ENCODE measurements around the gene LAMB4. TPM values are rescaled to one million over a fixed set of nuclear protein-coding genes. Genes with fewer than 3 reads are reported as not detected.

LAMB4 gene
- polyA plus RNA-seq, 2 of the 4 experiments (the other 2 are of a cell fraction) = 0.13 to 0.19 TPM

- ChIA-PET POLR2A (no interaction called here), CTCF (interaction anchor here (0.8 to 1.0 kb wide), 2 partner anchors 19 to 112 kb away, joined by 3 read pairs; no protein-coding TSS in a partner anchor)
- Histone ChIP-seq H3K4me1 (no peaks in the 10 kb centered on the region), H3K27ac (no peak overlapping the region), H3K9me3 (no peaks in the 10 kb centered on the region), H3K4me3 (no peak overlapping the region), H3K4me2 (no peak overlapping the region)
- 77% methylated on average over 3 of the region's 3 CpGs for WGBS (ENCODE audit: missing lambda C conversion rate)
- no peak for TF ChIP-seq CEBPB (IDR thresholded peaks at IDR 0.05)
- no peak for TF ChIP-seq ESRRA (IDR thresholded peaks at IDR 0.05; ENCODE audit: borderline replicate concordance, low read length)
- TF ChIP-seq MAX (IDR thresholded peaks at IDR 0.05) = no peak
- no peak for TF ChIP-seq ELK1 (IDR thresholded peaks at IDR 0.05; ENCODE audit: low read depth, low read length)
- TF ChIP-seq NPAS2 (CRISPR knock-in tag; IDR thresholded peaks at IDR 0.05; ENCODE audit: borderline replicate concordance) = no peak
- no peak for TF ChIP-seq HDAC2 (IDR thresholded peaks at IDR 0.05)
- TF ChIP-seq FOSL2 (IDR thresholded peaks at IDR 0.05) = no peak
- no peak for TF ChIP-seq FOSL2 (CRISPR knock-in tag; IDR thresholded peaks at IDR 0.05)
- TF ChIP-seq FOSB (CRISPR knock-in tag; IDR thresholded peaks at IDR 0.05) = no peak
- TF ChIP-seq JUNB (IDR thresholded peaks at IDR 0.05) = no peak
- no peak for TF ChIP-seq RCOR1 (IDR thresholded peaks at IDR 0.05; ENCODE audit: low read depth, low read length)
- TF ChIP-seq JUN (IDR thresholded peaks at IDR 0.05) = no peak
- TF ChIP-seq ATOH8 (CRISPR knock-in tag; IDR thresholded peaks at IDR 0.05; ENCODE audit: low read depth) = no peak
- TF ChIP-seq E2F6 (IDR thresholded peaks at IDR 0.05; ENCODE audit: borderline replicate concordance, low read depth) = no peak
- TF ChIP-seq TFCP2L1 (CRISPR knock-in tag; IDR thresholded peaks at IDR 0.05) = no peak
- TF ChIP-seq EHMT2 (IDR thresholded peaks at IDR 0.05; ENCODE audit: low read depth) = no peak
- no peak for TF ChIP-seq CTCF (IDR thresholded peaks at IDR 0.05)
- no peak for TF ChIP-seq REST (IDR thresholded peaks at IDR 0.05)
- no peak for TF ChIP-seq HOXA7 (CRISPR knock-in tag; IDR thresholded peaks at IDR 0.05)
- DNase-seq (ENCODE audit: low read depth in 1 of 2, low spot score in 1 of 2) (no peak), FAIRE-seq (no peak), ATAC-seq (no peak)
These were observed 1.6 kb downstream of the LAMB4 start for GRCh38 chr7:108128514-108128913.

- Histone ChIP-seq H3K4me1 (no peaks in the 10 kb centered on the region), H3K9me3 (no peaks in the 10 kb centered on the region), H3K4me2 (no peak overlapping the region), H3K4me3 (no peak overlapping the region), H3K27ac (no peak overlapping the region)
- FAIRE-seq (peak; percentile 49), ATAC-seq (no peak), DNase-seq (ENCODE audit: low read depth in 1 of 2, low spot score in 1 of 2) (no peak)
- ChIA-PET CTCF (no interaction called here), POLR2A (no interaction called here)
- 76% methylated on average over 4 of the region's 5 CpGs for WGBS (ENCODE audit: missing lambda C conversion rate)
- TF ChIP-seq JUN (IDR thresholded peaks at IDR 0.05) (no peak), HOXA7 (CRISPR knock-in tag; IDR thresholded peaks at IDR 0.05) (no peak), FOSL2 (IDR thresholded peaks at IDR 0.05) (no peak), FOSL2 (CRISPR knock-in tag; IDR thresholded peaks at IDR 0.05) (no peak), CBX8 (IDR thresholded peaks at IDR 0.05) (no peak), RNF2 (IDR thresholded peaks at IDR 0.05; ENCODE audit: borderline replicate concordance, low read depth) (no peak), CTCF (IDR thresholded peaks at IDR 0.05) (no peak), CHD2 (IDR thresholded peaks at IDR 0.05; ENCODE audit: low read length, partially characterized antibody) (no peak), FOXS1 (CRISPR knock-in tag; IDR thresholded peaks at IDR 0.05) (no peak), NR3C1 (IDR thresholded peaks at IDR 0.05) (no peak), PHF8 (IDR thresholded peaks at IDR 0.05; ENCODE audit: borderline replicate concordance, low read depth) (no peak), RAD21 (conservative IDR thresholded peaks at IDR 0.05 in 1 of 2, IDR thresholded peaks at IDR 0.05 in 1 of 2) (no peak), BHLHE40 (IDR thresholded peaks at IDR 0.05; ENCODE audit: low read depth, low read length) (no peak), HES2 (IDR thresholded peaks at IDR 0.05) (no peak)
These were observed 2.7 kb downstream of the LAMB4 start for GRCh38 chr7:108127461-108127860.

Measured in A549 (cell line).